ENCODE measurements around the gene PABPN1L. TPM values are rescaled to one million over a fixed set of nuclear protein-coding genes. Genes with fewer than 3 reads are reported as not detected.

PABPN1L gene
- total and polyA plus RNA-seq, 2 of the 8 experiments (the other 6 are each of a cell fraction or from before 2014, with no cell fraction given) = not detected

GRCh38 chr16:88824256-88825077 is 42.0 kb downstream of the PABPN1L start:
- Histone ChIP-seq H4K8ac (ENCODE audit: extremely low read depth, insufficient read depth, low read length) (no peak overlapping the region), H3K9ac (replicated peaks in 1 of 4; ENCODE audit: extremely low read depth in 1 of 4, low read depth in 3 of 4, low read length in 3 of 4) (no peak overlapping the region), H2BK5ac (ENCODE audit: low read depth, low read length) (no peak overlapping the region), H2AFZ (ENCODE audit: low read length) (no peak overlapping the region), H3K27ac (ENCODE audit: low read depth, low read length) (no peak overlapping the region), H3K18ac (ENCODE audit: extremely low read depth, low read length) (no peak overlapping the region), H3K23ac (ENCODE audit: insufficient read length) (no peak overlapping the region), H3K4ac (replicated peaks; ENCODE audit: insufficient read length, low read depth, low read length) (no peak overlapping the region), H3K23me2 (ENCODE audit: low read depth, low read length) (no peaks in the 10 kb centered on the region), H4K20me1 (replicated peaks in 1 of 2; ENCODE audit: control insufficient read depth in 1 of 2, insufficient read depth in 2 of 2, low read length in 2 of 2) (peaks cover 2 to 6% of the 10 kb centered on the region in 2 experiments), H3K4me3 (ENCODE audit: extremely low read depth in 1 of 4, insufficient read depth in 2 of 4, low read depth in 3 of 4, low read length in 4 of 4) (no peak overlapping the region), H4K91ac (replicated peaks; ENCODE audit: insufficient read length, low read length) (no peak overlapping the region), H2BK15ac (ENCODE audit: low read length) (no peak overlapping the region), H3K56ac (replicated peaks; ENCODE audit: insufficient read length, low read depth, low read length) (no peak overlapping the region), H3K79me1 (ENCODE audit: low read depth, low read length) (no peaks in the 10 kb centered on the region), H3K36me3 (ENCODE audit: control insufficient read depth in 2 of 4, insufficient read depth in 4 of 4, low read length in 3 of 4) (no peaks in the 10 kb centered on the region), H3K27me3 (replicated peaks in 1 of 4; ENCODE audit: control insufficient read depth in 3 of 4, extremely low read depth in 1 of 4, insufficient read depth in 3 of 4, low read length in 3 of 4) (no peaks in the 10 kb centered on the region), H3K79me2 (ENCODE audit: control insufficient read depth in 1 of 2, insufficient read depth in 2 of 2, low read length in 2 of 2) (no peaks in the 10 kb centered on the region), H2BK120ac (replicated peaks; ENCODE audit: low read depth, low read length) (no peak overlapping the region), H3K4me1 (replicated peaks in 1 of 4; ENCODE audit: control insufficient read depth in 3 of 4, insufficient read depth in 4 of 4, low read length in 3 of 4) (no peaks in the 10 kb centered on the region), H2AK5ac (ENCODE audit: low read depth, low read length) (no peak overlapping the region), H3K14ac (ENCODE audit: insufficient read length) (no peak overlapping the region), H3K9me3 (ENCODE audit: insufficient read depth in 2 of 2, low read depth in 1 of 2, low read length in 1 of 2) (no peaks in the 10 kb centered on the region), H4K5ac (ENCODE audit: insufficient read length, low read depth, low read length) (no peak overlapping the region), H2BK12ac (ENCODE audit: low read depth, low read length) (no peak overlapping the region), H3K4me2 (ENCODE audit: insufficient read depth in 1 of 2, low read depth in 2 of 2, low read length in 2 of 2) (no peak overlapping the region), H2BK20ac (ENCODE audit: low read length) (no peak overlapping the region)
- FAIRE-seq = no peak
- WGBS, 2 experiments (ENCODE audit: extremely low coverage in 1 of 2, insufficient coverage in 1 of 2, insufficient read length in 1 of 2, insufficient replicate concordance in 2 of 2, low coverage in 1 of 2, low lambda C conversion rate in 2 of 2, missing lambda C conversion rate in 1 of 2) = 91% methylated on average over 18 of the region's 33 CpGs; no CpG with 5 or more reads in 1 of the 2 experiments
- DNase-seq (ENCODE audit: low read depth in 1 of 2, low spot score in 2 of 2) = no peak
- POLR2A ChIA-PET (ENCODE audit: partially characterized antibody) = no interaction called here
- CTCF ChIA-PET (ENCODE audit: partially characterized antibody) = interaction anchor here (0.6 to 1.6 kb wide), 6 partner anchors 8 to 182 kb away, joined by 3 to 4 read pairs (median 3); no protein-coding TSS in a partner anchor
- TF ChIP-seq NRF1 (IDR thresholded peaks at IDR 0.05; ENCODE audit: low read depth, low read length) = no peak

Data from H1 (cell line).